GM21786 (cell line): ENCODE data around the gene HSD17B11.
"Not testable (repeated sequence)": the region's sequence is repeated elsewhere in the genome, so short reads cannot be mapped to it uniquely, and the experiment has no call there.

Experiments
- ATAC-seq: cut with Tn5 transposase; IDR thresholded peaks from one replicate; pipeline ENCODE4 v1.9.1; 2021; ENCODE audit not compliant: unreplicated experiment

Gene HSD17B11

GRCh38 chr4:87360338-87360935, 30.6 kb downstream of the HSD17B11 start:
- ATAC-seq, result no peak

GRCh38 chr4:87359258-87359657, 31.7 kb downstream of the HSD17B11 start:
- ATAC-seq, result no peak

- no peak for ATAC-seq
These were observed 34.0 kb downstream of the HSD17B11 start for GRCh38 chr4:87356832-87357526.

GRCh38 chr4:87354168-87355102, 36.6 kb downstream of the HSD17B11 start:
- ATAC-seq, result no peak

- ATAC-seq, result peak; percentile 88
These were observed 37.4 kb downstream of the HSD17B11 start for GRCh38 chr4:87353592-87353991.

- no peak for ATAC-seq
These were observed 45.8 kb downstream of the HSD17B11 start for GRCh38 chr4:87345139-87345538.

- no peak for ATAC-seq
These were observed 48.1 kb downstream of the HSD17B11 start for GRCh38 chr4:87342872-87343271.

GRCh38 chr4:87341954-87342635, 48.9 kb downstream of the HSD17B11 start:
- not testable (repeated sequence) for ATAC-seq

- ATAC-seq, result no peak
These were observed 51.5 kb downstream of the HSD17B11 start for GRCh38 chr4:87339440-87339839.

- ATAC-seq, result no peak
These were observed 53.6 kb downstream of the HSD17B11 start for GRCh38 chr4:87337361-87337760.

GRCh38 chr4:87333267-87333666, 57.7 kb downstream of the HSD17B11 start:
- ATAC-seq, result no peak

- ATAC-seq, result no peak
These were observed 60.2 kb downstream of the HSD17B11 start for GRCh38 chr4:87330761-87331160.

GRCh38 chr4:87327136-87327535, 63.9 kb downstream of the HSD17B11 start:
- no peak for ATAC-seq

- no peak for ATAC-seq
These were observed 64.5 kb downstream of the HSD17B11 start for GRCh38 chr4:87326460-87326859.

GRCh38 chr4:87322754-87323153, 68.2 kb downstream of the HSD17B11 start, which contains the start of gene HSD17B13:
Gene HSD17B13, minus strand, starts transcription at chr4:87322882. Its CDS starts 41 bp downstream, at chr4:87322841.
- no peak for ATAC-seq

- no peak for ATAC-seq
These were observed 69.1 kb downstream of the HSD17B11 start for GRCh38 chr4:87321888-87322287.

- ATAC-seq, result no peak
These were observed 73.5 kb downstream of the HSD17B11 start for GRCh38 chr4:87317527-87317926.

GRCh38 chr4:87316961-87317360, 74.0 kb downstream of the HSD17B11 start:
- ATAC-seq, result no peak

GRCh38 chr4:87315000-87315399, 76.0 kb downstream of the HSD17B11 start:
- not testable (repeated sequence) for ATAC-seq

- ATAC-seq, result no peak
These were observed 77.2 kb downstream of the HSD17B11 start for GRCh38 chr4:87313756-87314155.

- no peak for ATAC-seq
These were observed 79.3 kb downstream of the HSD17B11 start for GRCh38 chr4:87311684-87312083.
